K562 (cell line): ENCODE data around the gene BRD3. TPM values are rescaled to one million over a fixed set of nuclear protein-coding genes. Genes with fewer than 3 reads are reported as not detected.
A peak's percentile ranks its signal among the peaks of the same experiment; 100 is the strongest.

Experiments
- CBX1 ChIP-seq: sonication (generic); IDR thresholded peaks from 2 replicates; pipeline ENCODE4 v1.6.1; 2016; ENCODE audit warnings: antibody characterized with exemption, low read depth, mild to moderate bottlenecking
- ELF2 ChIP-seq: fragments of 250-450 bp; sonication (Bioruptor Pico); IDR thresholded peaks from 2 replicates; pipeline ENCODE4 v1.5.0; 2021; ENCODE audit warnings: mild to moderate bottlenecking
- ETS1 ChIP-seq: conservative IDR thresholded peaks from 2 replicates; pipeline ENCODE4 v1.6.1; 2011; ENCODE audit warnings: low read depth, mild to moderate bottlenecking, low read length; ENCODE audit not compliant: control insufficient read depth
- HSF4 ChIP-seq: fragments of 250-450 bp; sonication (Bioruptor Pico); IDR thresholded peaks from 2 replicates; pipeline ENCODE4 v2.1.2; 2022; ENCODE audit warnings: mild to moderate bottlenecking, moderate library complexity, borderline replicate concordance
- IFI16 ChIP-seq: fragments of 250-450 bp; sonication (Bioruptor Pico); IDR thresholded peaks from 2 replicates; pipeline ENCODE4 v2.1.2; 2022; ENCODE audit warnings: mild to moderate bottlenecking, inconsistent platforms
- KLF13 ChIP-seq: fragments of 450-650 bp; IDR thresholded peaks from 2 replicates; pipeline ENCODE4 v1.6.1; 2016; ENCODE audit warnings: missing genetic modification characterization, low read depth, mild to moderate bottlenecking, missing compliant biosample characterization, moderate library complexity, borderline replicate concordance
- MITF ChIP-seq: IDR thresholded peaks from 2 replicates; pipeline ENCODE4 v1.6.1; 2014; ENCODE audit warnings: antibody characterized with exemption
- NUFIP1 ChIP-seq: fragments of 450-650 bp; IDR thresholded peaks from 2 replicates; pipeline ENCODE4 v1.6.1; 2018; ENCODE audit not compliant: partially characterized antibody
- PBX2 ChIP-seq, 2 experiments: IDR thresholded peaks in 1 of 2; conservative IDR thresholded peaks in 1 of 2; 2 replicates each; pipeline ENCODE4 v1.6.1; 2016; ENCODE audit warnings: low read depth in 2 of 2, mild to moderate bottlenecking in 1 of 2, missing compliant biosample characterization in 1 of 2, missing genetic modification characterization in 1 of 2, moderate library complexity in 1 of 2
- PTRF ChIP-seq: fragments of 450-650 bp; IDR thresholded peaks from 2 replicates; pipeline ENCODE4 v1.6.1; 2016; ENCODE audit warnings: mild to moderate bottlenecking, missing genetic modification characterization, missing compliant biosample characterization
- PTTG1 ChIP-seq: fragments of 450-650 bp; IDR thresholded peaks from 2 replicates; pipeline ENCODE4 v1.6.1; 2016; ENCODE audit warnings: low read depth, mild to moderate bottlenecking, missing genetic modification characterization, missing compliant biosample characterization
- RFX1 ChIP-seq: fragments of 450-650 bp; IDR thresholded peaks from 2 replicates; pipeline ENCODE4 v1.6.1; 2016; ENCODE audit warnings: mild to moderate bottlenecking, moderate library complexity
- TAL1 ChIP-seq: fragments of 450-650 bp; IDR thresholded peaks from 2 replicates; pipeline ENCODE4 v1.6.1; 2016; ENCODE audit warnings: mild to moderate bottlenecking
- ZBTB2 ChIP-seq: fragments of 450-650 bp; IDR thresholded peaks from 2 replicates; pipeline ENCODE4 v1.6.1; 2016; ENCODE audit warnings: antibody characterized with exemption
- ZNF23 ChIP-seq: fragments of 250-450 bp; sonication (Bioruptor Pico); IDR thresholded peaks from 2 replicates; pipeline ENCODE4 v1.4.0; 2020; ENCODE audit warnings: mild to moderate bottlenecking
- ZNF766 ChIP-seq: fragments of 200-800 bp; sonication (Bioruptor generic); conservative IDR thresholded peaks from 2 replicates; pipeline ENCODE4 v1.6.1; 2016; ENCODE audit warnings: missing genetic modification characterization, missing compliant biosample characterization
- polyA plus RNA-seq, 8 experiments: library from polyadenylated mRNA; depleted of rRNA in 4 of 8; stranded (reverse) in 5 of 8; unstranded in 3 of 8; fragments of >200 nt; fragmentation: Nextera tagmentation in 2 of 8; fragmentation: Illumina TruSeq in 1 of 8; extraction: Ambion mirVana in 2 of 8; extraction: Trizol in 1 of 8; gene quantifications; 2 replicates each; pipeline versions ENCODE4 v1.2.1 to v1.2.3, GENCODE V29; 2011 to 2014; ENCODE audit warnings: inconsistent platforms in 1 of 8, missing spikeins in 1 of 8
- total RNA-seq, 7 experiments: library from RNA; depleted of rRNA in 6 of 7; stranded (reverse); fragments of >200 nt in 6 of 7; fragmentation: Illumina TruSeq in 2 of 7; extraction: Trizol in 2 of 7; gene quantifications; 2 replicates each; pipeline versions ENCODE4 v1.2.1 to v1.2.3, GENCODE V29; 2011 to 2021; ENCODE audit warnings: low replicate concordance in 1 of 7
- TF ChIP-seq, protein P1 (sequence below): sonication (generic); formaldehyde crosslinking; IDR thresholded peaks from 2 replicates; pipeline ENCODE4 v1.8.1; 2023; ENCODE audit warnings: mild to moderate bottlenecking, missing genetic modification reagents, moderate library complexity

BRD3 gene
- total and polyA plus RNA-seq, 9 of the 15 experiments (the other 6 are each of a cell fraction or from before 2014, with no cell fraction given): 0.82 to 37.1 (median 4.2) TPM

GRCh38 chr9:134024828-134025605 is 42.8 kb downstream of the BRD3 start, which contains the start of gene BRD3OS (continued):
- TF ChIP-seq NUFIP1 (no peak), CBX1 (no peak), RFX1 (peak; percentile 81), KLF13 (no peak), PBX2 (CRISPR knock-in tag; IDR thresholded peaks at IDR 0.05; ENCODE audit: low read depth) (no peak), PBX2 (tag; conservative IDR thresholded peaks at IDR 0.05; ENCODE audit: low read depth) (no peak), PTRF (tag) (no peak), TAL1 (no peak), HSF4 (CRISPR knock-in tag) (no peak), ETS1 (peak; percentile 88; the same call in 1 of the 2 replicates), IFI16 (CRISPR knock-in tag) (no peak), ZNF23 (CRISPR knock-in tag) (no peak), ZBTB2 (no peak), MITF (no peak), ELF2 (no peak), PTTG1 (tag) (no peak), ZNF766 (no peak; the same call in 1 of the 2 replicates)
- TF ChIP-seq, protein P1, sequence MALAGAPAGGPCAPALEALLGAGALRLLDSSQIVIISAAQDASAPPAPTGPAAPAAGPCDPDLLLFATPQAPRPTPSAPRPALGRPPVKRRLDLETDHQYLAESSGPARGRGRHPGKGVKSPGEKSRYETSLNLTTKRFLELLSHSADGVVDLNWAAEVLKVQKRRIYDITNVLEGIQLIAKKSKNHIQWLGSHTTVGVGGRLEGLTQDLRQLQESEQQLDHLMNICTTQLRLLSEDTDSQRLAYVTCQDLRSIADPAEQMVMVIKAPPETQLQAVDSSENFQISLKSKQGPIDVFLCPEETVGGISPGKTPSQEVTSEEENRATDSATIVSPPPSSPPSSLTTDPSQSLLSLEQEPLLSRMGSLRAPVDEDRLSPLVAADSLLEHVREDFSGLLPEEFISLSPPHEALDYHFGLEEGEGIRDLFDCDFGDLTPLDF: no peak
